Activated CD4-positive, alpha-beta T cell treated with anti-CD3 and anti-CD28 coated beads, Interleukin-2, Interleukin-6, amounts not matched to agents 100 ng/mL and 50 ng/mL, durations not matched to agents 16 hours and 8 hours (primary cell): ENCODE measurements around the gene NAP1L1.

Source experiments
- DNase-seq: peaks from one replicate; pipeline ENCODE4 v3.0.0-alpha.2; 2020

The NAP1L1 gene

DNA sequence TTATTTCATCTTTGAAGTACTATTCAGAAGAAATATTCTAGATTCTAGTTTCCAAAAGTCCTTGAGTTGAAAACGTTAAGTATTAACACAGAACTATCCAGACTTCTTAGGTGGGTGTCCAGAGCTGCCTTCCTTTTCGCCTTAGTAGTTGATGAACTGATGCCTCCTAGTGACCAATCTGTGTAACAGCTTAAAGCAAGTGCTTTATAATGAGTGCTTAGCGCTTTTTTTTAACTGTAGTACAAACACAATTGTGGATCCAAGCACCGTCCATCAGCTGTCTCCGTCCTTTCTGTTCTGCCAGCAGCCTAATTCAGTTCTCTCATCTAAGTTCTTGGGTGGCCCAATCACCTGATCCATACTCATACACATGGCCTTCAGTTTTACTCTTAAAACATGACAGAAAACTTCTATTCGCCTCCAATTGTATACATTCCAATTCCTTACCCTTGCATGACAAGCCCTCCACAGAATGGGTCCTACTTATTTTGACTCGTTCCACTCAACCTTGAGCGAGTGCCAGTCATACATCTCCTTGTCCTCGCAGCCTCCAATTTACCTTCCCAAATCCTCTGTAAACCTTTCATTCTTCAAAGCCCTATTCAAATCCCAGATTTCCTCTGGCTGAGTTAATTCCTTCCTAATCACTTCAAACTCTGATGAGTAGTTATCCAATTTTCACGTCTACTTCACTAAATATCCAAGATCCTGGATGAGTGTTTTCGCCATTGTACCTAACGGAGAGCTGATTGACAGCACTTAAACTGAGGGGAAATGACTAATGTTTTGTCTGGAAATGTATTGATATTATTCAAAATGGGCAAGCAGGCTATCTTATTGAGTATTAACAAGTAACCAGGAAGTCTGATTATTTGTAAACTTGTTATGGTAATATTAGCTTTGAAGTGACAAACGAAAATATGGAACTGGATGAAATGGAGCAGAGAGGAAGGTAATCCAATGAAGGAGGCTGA, 47.1 kb downstream of the NAP1L1 start:
- DNase-seq: peak; percentile 71

DNA sequence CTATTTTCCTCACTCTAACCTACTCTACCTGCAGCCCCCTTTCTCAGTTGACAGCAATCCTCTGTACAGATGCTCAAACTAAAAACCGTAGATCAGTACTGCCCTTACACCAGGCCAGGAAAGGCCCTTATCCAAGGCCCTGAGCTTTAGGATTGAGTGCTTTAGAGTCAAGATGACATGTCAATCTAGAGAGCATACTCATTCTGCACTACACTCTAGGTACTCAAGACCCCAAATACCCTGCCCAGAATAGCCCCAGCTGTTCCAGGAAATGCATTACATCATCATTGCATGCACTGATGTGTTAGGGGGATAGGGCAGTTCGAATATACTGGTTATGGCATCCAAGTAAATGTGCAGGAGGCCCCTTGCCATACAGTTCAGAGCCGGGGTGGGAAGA, 49.4 kb downstream of the NAP1L1 start:
- no peak for DNase-seq

DNA sequence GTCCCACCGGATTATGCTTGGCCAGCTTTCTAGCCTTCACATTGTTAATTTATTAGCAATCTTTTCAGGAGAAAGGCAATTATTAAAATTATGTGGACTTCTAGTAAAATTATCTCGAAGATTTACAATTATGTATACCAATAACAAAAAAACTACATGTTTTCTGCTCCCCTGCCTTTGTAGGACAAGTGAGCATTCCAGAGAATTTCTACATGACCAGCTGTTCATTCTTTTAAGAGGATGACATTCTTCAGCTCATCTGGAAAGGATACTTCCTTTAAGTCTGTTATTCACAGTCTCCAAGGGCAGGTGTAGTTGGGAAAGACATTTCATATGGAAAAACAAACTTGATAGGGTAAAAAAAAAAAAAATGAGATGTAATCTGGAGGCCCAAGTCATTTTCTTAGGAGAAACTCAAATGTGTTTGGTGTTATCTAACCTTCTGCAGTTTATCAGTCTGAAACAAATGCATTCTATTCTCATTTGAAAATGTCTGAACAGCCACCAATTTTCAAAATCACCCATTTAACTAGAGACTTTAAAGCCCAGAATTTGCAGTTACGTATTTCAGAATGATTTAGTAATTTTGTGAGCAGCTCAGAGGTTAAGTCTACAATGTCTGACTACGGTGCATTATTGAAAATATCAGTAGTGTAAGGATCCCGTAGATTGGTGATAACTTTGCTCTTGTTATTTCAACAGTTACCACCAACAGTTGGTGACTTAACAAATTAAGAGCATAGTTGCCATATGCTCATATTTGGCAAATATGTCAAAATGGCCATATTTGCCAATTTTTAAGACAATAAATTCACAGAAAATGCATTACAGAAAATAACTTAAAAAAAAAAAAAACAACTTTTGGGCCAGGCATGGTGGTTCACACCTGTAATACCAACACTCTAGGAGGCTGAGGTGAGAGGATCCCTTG, 51.1 kb downstream of the NAP1L1 start:
- no peak for DNase-seq

DNA sequence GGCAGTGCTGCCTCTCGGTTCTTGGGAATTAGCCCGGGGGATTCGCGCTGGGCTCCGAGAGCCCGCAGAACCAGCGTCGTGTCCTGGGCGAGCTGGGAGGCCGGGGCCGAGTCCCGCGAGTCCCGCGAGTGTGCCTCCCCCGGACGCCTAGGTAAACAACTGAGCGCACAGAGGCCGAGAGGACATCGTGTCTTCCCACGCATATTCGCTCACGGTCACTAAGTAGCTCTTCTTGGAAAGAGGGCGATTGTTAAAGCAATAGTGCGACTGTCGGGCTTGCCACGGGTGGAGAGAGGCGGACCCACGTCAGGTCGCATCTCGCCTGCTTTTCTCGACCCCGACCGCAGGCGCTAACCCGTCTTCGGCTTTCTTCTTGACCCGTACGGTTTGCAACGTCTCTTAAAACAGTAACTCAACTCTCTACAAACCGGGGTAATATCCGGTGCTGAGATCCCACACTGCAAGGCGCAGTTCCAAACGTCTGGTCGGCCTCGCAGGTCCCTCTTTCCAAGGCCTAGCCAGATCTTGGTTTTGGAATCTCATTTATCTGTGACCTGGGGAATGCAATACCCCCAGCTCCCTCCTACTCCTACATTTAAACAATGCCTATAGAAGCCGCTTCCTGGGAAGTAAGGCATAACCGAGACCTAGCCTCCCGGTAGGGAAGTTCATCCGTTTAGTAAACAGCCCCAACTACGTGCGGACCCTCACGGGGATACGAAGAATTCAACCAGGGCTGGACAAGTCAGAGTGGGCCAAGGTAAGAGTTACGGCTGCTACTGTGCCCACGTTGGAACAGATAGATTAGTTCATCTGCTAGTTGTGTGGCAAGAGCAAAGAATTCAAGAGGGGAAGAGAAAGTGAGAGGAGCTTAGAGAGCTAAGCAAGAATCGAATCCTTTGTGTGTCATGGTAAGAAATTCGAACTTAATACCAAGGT, 52.2 kb downstream of the NAP1L1 start:
- DNase-seq: peak; percentile 55

DNA sequence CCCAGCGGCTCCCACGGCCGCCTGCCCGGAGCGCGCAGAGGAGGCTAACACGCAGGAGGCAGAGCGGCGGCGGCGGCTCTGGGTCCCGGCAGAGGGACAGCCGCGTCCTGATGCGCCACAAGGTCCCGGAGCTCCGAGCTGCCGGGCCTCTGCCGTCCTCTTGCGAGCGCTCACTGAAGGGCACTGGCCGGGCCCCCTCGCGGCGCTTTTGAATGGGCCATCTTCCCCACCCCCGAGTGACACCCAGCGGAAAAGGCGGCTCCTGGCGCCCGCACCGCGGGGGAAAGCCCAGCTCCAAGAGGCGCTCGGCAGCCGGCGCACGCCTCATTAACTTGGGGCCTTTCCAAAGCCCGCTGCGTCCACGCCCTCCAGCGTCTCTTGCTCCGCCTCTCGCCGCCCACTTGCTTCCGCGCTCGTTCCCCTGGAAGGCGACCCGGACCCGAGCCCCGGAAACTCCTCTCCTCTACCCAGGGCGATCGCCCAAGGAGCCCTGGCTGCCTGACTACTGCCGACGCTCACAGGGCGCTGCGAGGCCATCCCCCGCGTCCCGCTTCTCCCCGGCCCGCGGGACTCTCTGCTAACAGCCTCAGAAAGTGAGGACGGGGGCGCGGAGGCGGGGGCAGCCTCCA, 53.0 kb downstream of the NAP1L1 start, which contains the start of gene PHLDA1:
Gene PHLDA1, minus strand, starts transcription at position 363 of the 629 bp plus-strand sequence.
- peak; percentile 96 for DNase-seq

DNA sequence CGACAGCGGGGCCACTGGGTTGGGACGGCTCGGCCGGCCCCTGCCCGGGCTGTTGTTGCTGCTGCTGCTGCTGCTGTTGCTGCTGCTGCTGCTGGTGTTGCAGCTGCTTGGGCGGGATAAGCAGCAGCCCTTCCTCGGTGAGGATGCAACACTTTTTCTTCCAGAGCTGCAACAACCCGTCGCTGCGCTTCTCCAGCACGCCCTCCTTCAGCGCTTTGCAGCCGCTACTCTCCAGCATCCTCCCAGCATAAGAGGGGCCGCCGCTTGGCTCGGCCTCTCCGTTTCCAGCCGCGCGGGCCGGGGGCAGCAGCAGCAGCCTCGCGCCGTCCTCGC, 53.4 kb downstream of the NAP1L1 start:
- DNase-seq: no peak

DNA sequence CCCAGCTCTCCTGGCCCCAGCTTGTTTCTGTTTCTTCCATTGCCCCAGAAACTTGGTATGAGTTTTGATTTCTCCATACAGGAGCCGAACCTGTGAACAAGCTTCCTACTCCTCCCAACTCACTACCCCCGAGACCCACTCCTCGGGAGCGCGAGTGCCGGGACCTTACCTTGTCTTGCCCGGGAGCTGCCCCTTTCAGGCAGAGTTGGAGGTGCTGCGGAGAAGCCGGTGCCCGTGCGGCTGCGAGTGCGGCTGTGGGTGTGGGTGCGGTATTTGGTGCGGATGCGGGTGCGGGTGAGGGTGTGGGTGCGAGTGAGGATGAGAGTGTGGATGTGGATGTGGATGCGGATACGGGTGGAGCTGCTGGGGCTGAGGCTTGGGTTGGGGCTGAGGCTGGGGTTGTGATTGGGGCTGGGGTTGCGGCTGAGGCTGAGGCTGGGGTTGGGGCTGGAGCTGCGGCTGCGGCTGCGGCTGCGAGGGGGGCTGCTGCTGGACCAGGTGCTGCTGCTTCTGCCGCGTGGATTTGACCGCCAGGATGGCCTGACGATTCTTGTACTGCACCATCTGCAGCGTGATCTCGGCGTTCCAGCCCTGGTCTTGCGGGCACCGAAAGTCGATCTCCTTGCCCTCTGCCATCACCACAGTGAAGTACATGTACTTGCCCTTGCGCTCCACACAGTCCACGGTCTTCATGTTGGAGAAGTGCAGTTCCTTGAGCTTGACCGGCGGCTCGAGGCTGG, 54.0 kb downstream of the NAP1L1 start:
- peak; percentile 68 for DNase-seq

DNA sequence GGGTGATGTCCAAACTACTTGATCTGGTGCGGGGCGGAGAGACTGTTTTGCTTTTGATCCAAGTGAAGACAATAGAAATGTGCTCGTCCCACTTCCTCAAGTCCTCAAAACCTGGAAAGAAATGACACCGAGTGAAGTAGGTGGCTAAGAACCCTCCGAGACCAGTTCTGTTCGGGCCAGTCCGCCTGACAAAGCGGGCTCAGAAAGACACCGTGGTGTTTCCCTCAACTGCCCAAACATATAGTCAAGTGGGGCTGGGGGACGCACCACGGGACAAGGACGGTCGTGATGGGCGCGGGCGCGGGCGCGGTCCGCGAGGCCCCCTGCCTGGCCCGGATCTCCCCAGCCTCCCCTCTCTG, 54.5 kb downstream of the NAP1L1 start:
- no peak for DNase-seq

DNA sequence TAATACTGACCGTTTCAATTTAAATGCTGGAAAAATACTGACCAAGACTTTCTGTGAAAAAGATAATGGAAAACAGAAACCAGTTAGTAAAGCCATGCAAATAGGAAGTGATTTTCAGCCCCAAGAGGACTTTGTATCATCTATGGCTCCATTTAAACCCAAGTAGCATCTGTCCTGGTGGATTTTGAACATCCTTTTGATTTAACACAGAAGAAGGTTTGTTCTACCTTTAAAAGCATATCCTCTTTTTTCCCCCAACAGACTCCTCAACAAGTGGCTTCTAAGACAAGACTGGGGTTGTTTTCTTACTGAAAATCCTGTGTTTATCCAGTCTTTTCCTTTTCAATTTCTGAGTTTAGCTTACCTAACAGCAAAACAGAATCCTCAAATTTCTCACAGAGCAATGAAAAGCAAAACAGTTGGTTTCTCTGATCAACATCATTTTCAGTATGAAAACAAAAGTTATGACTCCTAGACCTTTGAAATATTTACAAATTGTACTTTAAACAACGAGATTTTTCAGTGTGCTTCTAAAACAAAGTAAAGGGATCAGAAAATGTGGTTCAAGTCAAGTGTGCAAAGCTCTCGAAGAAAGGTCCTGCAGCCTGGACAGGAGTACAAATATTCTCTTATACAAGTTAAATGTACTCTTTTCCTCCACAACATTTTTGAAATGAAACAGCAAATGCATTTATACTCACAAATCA, 55.8 kb downstream of the NAP1L1 start:
- no peak for DNase-seq

DNA sequence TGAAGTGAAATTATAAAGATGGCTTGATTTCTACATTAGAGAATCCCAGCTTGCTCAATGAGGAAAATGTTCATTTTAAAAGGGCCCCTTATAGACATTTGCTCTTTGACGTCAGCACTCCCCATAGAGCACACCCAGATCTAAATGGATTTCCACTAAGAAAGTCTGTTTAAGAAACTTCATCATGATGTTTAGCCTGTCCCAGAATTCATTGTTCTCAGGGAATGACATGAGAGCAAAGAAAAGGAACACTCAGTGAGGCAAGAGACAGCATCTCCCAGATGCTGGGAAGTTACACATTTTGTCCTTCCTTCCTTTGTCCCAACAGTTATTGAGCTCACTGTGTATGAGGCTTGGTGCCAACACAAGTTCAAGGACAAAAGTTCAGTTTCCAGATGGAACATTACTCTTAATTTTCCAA, 57.8 kb downstream of the NAP1L1 start:
- no peak for DNase-seq

DNA sequence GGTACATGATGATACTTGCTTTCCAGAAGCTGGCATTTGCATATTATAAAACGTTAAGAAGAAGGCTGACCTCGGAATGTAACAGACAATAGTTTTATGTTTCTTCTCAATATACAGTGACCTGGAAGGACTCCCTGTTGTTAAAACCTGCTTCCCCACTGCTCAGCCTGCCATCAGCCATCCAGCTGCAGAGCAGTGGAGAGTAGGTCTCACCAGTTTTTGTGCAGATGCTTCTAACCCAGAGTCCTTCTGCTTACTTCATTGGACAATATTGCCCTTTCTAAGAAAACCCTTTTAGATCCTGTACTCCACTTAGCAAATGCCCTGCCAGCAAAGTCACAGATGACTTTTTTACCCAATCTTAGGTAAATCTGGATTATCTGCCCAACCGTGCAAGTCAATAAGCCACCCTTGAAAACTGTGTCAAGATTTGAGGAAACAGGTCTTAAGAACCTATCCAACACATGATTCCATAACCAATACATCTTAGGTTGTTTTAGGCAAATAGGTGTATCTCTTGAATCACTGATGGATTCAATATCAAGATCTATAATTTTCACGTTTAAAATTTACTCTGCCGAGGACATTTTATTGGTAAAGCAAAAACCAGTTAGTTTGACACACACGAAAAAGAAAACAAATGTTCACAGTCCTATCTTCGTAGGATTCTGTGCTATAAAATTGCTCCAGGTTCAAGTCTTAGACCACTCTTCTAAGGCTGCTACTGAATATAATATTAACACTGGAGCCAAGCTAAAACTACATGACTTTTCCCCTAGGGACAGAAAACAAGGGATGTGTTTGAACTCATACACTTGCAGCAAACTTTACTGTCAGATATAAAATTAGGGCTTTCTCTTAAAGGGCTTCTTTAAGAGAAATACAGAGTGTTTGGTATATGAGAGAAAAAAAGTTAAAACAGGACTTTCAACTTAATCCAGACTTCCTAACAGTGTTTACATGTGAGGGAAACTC, 58.6 kb downstream of the NAP1L1 start:
- DNase-seq: no peak

DNA sequence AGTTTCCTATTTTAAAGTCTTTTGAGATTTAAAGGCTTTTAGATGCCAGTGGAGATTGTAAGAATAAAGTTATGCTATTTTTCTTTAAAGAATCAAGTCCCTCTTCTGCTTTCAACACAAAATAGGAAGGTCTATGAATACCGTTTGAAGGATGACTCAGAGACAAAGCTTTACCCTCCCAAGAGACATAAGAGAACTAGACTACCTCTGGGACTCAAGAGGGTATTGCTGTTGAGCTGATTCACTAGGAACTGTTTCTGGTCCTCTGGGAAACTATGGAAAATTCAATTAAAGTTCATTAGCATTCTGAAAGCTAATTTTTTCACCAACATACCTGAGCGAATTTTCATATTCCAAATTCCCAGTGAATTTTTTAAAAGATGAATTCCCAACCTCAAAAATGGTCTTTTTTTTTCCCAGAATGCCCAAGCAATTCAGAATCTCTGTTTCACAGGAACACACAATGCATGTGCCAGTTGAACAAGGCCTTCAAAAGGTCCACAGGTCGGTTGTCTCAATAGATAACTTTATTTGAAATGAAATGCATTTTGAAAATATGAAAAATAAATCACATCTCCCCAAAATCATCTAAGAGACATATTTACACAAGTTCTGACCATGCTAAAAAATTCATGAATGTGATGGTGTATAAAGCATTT, 59.4 kb downstream of the NAP1L1 start:
- DNase-seq: no peak

DNA sequence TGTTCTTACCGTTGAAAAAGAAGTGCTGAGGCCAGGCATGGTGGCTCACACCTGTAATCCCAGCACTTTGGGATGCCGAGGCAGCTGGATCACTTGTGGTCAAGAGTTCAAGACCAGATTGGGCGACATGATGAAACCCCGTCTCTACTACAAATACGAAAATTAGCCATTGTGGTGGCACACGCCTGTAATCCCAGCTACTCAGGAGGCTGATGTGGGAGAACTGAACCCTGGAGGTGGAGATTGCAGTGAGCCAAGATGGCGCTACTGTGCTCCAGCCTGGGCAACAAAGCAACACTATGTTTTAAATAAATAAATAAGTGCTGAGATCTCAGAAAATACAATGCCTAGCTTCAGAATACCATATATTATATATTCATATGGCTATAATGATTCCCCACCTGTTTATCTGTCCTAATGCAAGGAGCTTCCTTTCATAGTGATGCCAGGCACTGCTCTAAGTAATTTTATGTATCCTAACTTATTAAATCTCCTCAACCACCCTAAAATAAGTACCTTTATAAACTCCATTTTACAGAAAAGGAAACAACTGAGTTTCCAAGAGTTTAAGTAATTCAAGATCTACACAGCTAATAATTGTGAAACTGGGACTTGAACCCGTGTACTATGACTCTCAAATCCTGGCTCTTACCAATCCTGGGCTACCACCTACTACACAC, 60.2 kb downstream of the NAP1L1 start:
- DNase-seq: no peak

DNA sequence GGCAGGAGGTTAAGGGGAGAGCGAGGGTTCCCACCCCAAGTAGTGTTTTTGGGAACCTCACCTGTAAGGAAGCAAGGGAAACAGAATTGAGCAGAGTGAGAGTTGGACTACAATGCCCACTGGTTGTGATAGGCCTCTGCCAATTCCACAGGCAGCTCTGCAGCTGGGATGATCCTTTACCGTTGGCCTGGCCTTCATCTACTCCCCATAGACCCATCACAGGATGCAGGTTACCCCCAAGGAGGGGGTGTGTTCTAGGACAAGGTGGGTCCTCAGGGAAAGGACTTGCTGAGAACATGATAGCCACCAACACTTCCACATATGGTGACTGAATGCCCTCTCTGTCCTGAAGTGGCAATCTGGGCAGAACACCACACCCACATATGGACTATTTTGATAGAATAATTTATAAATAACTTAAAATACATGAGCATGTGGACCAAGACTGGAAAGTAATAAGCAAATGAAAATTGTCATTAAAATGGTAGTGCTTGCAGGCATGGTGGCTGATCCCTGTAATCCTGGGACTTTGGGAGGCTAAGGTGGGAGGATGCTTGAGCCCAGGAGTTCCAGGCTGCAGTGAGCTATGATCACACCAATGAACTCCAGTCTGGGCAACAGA, 61.3 kb downstream of the NAP1L1 start:
- DNase-seq: no peak

DNA sequence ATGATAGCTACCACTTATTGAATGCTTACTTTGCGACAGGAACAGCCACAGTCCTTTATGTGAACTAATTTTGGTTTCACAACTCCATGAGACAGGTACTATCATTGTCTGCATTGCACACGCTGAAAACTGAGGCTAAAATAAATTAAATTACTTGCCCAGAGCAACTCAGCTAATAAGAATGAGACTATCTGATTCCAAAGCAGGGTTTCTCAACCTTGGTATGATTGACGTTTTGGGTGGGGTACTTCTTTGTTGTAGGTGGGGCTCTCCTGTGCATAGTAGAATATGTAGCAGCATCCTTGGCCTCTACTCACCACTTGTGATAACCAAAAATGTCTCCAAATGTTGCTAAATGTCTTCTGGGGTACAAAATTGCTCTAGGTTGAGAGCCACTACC, 62.0 kb downstream of the NAP1L1 start:
- DNase-seq: no peak

DNA sequence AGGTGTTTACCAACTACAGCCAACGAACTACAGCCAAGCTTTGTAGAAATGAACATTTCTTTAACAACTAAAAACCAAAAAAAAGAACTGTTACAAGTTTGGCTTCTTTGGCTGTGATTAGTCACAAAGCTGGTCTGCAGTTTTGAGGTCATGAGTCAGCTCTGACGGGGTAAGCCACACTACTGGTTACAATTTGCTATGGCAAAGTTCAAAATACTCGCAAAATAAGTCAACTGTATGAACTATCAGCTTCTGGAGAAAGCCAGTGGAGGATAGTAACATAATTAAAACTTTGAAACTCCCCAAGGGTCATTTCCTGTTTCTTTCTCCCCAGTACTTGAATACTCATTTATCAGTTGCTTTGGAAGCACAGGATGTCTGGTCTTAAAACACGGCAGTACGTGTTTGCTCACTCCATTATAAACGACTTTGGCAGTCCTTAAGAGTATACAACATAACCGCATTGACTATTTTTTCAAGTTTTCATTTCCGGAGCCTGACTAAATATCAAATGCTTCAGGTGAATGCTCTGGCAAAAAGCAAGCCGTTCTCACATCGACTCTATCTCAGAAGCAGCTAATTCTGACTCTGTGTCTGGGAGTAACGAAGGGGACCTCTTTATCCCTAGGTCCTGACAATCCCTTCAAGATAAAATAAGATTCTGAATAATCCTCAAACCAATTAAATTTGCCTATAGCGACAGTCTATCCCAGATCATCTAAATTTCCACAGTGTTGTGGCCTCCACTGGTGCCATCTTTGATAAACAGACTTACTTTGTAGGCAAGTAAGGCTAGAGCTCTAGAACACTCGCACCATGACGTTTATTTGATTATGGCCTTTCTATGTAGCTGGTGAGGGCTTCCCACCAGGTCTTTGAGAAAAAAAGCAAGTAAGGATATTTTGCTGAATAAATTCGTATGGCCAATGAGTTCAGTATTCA, 63.5 kb downstream of the NAP1L1 start:
- DNase-seq: peak; percentile 91

DNA sequence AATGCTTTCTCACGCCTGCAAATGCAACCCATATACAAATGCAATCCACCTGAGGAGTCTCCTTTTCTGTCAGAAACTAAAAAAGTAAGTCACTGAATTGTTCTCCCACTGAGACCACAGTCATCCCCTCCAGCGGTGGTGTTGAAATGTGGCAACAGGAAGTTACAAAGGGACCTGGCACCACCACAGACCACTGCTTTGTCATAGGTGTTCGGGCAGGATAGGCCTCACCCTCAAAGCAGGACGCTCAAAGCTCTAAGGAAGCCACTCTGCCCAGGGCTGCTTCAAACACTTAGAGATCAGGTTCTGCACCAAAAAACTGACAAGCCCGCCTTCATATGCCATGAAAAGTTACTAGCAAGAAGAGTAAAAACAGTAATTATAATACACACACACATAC, 64.2 kb downstream of the NAP1L1 start:
- DNase-seq: peak; percentile 95
